ENCODE measurements around the gene FAR2. TPM values are rescaled to one million over a fixed set of nuclear protein-coding genes. Genes with fewer than 3 reads are reported as not detected.

FAR2 gene
- total and polyA plus RNA-seq, 2 of the 13 experiments (the other 11 are each of a cell fraction or from before 2014, with no cell fraction given): not detected

DNA sequence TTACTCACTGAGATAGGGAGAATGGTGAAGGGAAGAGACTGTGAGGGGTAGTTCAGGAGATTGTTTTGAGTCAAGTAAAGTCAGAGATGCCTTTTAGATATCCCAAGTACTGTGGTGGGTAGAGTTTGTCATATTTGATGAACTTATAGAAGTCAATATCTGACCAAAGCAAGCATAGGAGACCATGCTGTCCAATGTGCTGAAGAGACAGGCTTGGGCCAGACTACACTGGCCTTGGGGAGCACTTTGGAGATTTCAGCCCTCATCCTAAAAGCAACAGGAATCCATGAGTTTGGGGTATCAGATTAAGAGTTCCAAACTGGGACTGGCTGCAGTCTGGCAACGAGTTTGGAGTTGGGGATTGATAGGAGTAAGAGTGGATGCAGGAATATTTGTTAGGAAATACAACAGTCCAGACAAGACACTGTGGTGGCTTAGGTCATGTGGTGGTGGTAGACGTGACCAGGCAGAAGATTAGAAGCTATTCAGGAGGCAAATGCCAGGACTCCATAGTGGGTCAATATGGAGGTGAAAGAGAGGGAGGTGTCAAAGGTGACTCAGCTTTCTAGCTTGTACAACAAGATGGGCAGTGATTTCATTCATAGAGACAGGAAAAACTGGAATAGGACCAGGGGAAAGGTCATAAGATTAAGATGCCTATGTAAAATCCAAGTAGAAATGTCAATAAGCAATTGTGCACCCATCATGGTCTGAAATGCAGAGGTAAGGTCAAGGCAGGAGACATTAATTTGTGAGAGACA lies 81.9 kb downstream of the FAR2 start:
- ChIA-PET POLR2A (no interaction called here), CTCF (ENCODE audit: low intra/inter-chr PET ratio, low total read pairs) (no interaction called here)
- no peak overlapping the region for H3K4me2 ChIP-seq (ENCODE audit: low read depth, low read length)
- TF ChIP-seq RAD21 (CRISPR knock-in tag; IDR thresholded peaks at IDR 0.05) (no peak), MAFK (conservative IDR thresholded peaks at IDR 0.05 in 1 of 2, IDR thresholded peaks at IDR 0.05 in 1 of 2; ENCODE audit: low read length in 2 of 2) (no peak), KMT2B (CRISPR knock-in tag; IDR thresholded peaks at IDR 0.05) (no peak), ZNF672 (CRISPR knock-in tag; IDR thresholded peaks at IDR 0.05) (no peak), MTF1 (CRISPR knock-in tag; IDR thresholded peaks at IDR 0.05) (no peak), TEAD3 (CRISPR knock-in tag; optimal IDR thresholded peaks at IDR 0.05; ENCODE audit: borderline replicate concordance) (no peak), ZNF501 (CRISPR knock-in tag; IDR thresholded peaks at IDR 0.05) (no peak), CAMTA2 (CRISPR knock-in tag; IDR thresholded peaks at IDR 0.05; ENCODE audit: borderline replicate concordance) (no peak)
- H3K79me2 ChIP-seq (ENCODE audit: insufficient read depth, low read length): no peaks in the 10 kb centered on the region
- ATAC-seq (no peak), FAIRE-seq (no peak), DNase-seq (ENCODE audit: low spot score) (no peak)
- in situ Hi-C loops (cut with HindIII; ENCODE audit: extremely low pct_ligation_motif_present, low pct_unique_long_range_greater_than_20kb): no loop called here
- no peak overlapping the region for H2AFZ ChIP-seq (ENCODE audit: low read length)
- intact Hi-C loops (cut with micrococcal nuclease; ENCODE audit: unreplicated experiment): no loop called here
- H3K27me3 ChIP-seq (ENCODE audit: control insufficient read depth in 1 of 2, insufficient read depth in 2 of 2, low read length in 2 of 2): no peaks in the 10 kb centered on the region
- WGBS (ENCODE audit: low lambda C conversion rate): 3% methylated on average over 2 of the region's 2 CpGs
- no peaks in the 10 kb centered on the region for H3K4me1 ChIP-seq (ENCODE audit: insufficient read depth, low read length)
- BruUV-seq (replicated peaks): no TSS peak
- H3K9me3 ChIP-seq (ENCODE audit: low read length): no peaks in the 10 kb centered on the region
- H4K20me1 ChIP-seq (ENCODE audit: insufficient read depth, low read length): no peaks in the 10 kb centered on the region
- no peak overlapping the region for H3K4me3 ChIP-seq (replicated peaks in 1 of 3; ENCODE audit: insufficient read depth in 1 of 3, low read depth in 2 of 3, low read length in 3 of 3)
- no peak overlapping the region for H3K27ac ChIP-seq (ENCODE audit: extremely low read length, insufficient read depth, low read length)
- H3K36me3 ChIP-seq (replicated peaks in 1 of 2; ENCODE audit: control insufficient read depth in 1 of 2, insufficient read depth in 2 of 2, low read length in 2 of 2): no peaks in the 10 kb centered on the region
- no peak overlapping the region for H3K9ac ChIP-seq (ENCODE audit: insufficient read depth, low read depth, low read length)

DNA sequence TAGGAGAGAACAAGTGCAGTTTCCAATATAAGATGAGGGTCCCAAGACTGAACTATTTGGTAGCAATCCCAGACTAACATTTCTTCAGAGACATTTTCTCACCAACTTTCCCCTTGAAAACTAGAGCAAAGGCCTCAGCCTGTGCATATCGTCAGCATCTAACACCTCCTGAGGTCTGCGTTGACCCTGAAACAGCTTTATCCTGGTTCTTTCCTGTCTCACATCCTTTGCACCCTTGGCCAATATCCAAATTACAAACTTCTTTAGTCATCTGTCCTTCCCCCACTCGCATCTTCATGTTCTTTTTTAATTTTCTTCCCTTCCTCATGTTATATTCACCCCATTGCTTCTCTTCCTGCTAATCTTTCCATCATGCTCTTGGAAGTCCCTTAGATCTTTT lies 83.0 kb downstream of the FAR2 start:
- WGBS (ENCODE audit: low lambda C conversion rate): 0% methylated on average over 3 of the region's 3 CpGs
- no peaks in the 10 kb centered on the region for H3K9me3 ChIP-seq (ENCODE audit: low read length)
- FAIRE-seq (no peak), DNase-seq (ENCODE audit: low spot score) (no peak), ATAC-seq (no peak)
- H3K27ac ChIP-seq (ENCODE audit: extremely low read length, insufficient read depth, low read length): no peak overlapping the region
- H4K20me1 ChIP-seq (ENCODE audit: insufficient read depth, low read length): no peaks in the 10 kb centered on the region
- intact Hi-C loops (cut with micrococcal nuclease; ENCODE audit: unreplicated experiment) (no loop called here), in situ Hi-C loops (cut with HindIII; ENCODE audit: extremely low pct_ligation_motif_present, low pct_unique_long_range_greater_than_20kb) (no loop called here)
- BruUV-seq (replicated peaks): no TSS peak
- H3K4me3 ChIP-seq (replicated peaks in 1 of 3; ENCODE audit: insufficient read depth in 1 of 3, low read depth in 2 of 3, low read length in 3 of 3): no peak overlapping the region
- H3K36me3 ChIP-seq (replicated peaks in 1 of 2; ENCODE audit: control insufficient read depth in 1 of 2, insufficient read depth in 2 of 2, low read length in 2 of 2): no peaks in the 10 kb centered on the region
- H3K27me3 ChIP-seq (ENCODE audit: control insufficient read depth in 1 of 2, insufficient read depth in 2 of 2, low read length in 2 of 2): no peaks in the 10 kb centered on the region
- no peak overlapping the region for H3K4me2 ChIP-seq (ENCODE audit: low read depth, low read length)
- no peak overlapping the region for H3K9ac ChIP-seq (ENCODE audit: insufficient read depth, low read depth, low read length)
- no peaks in the 10 kb centered on the region for H3K79me2 ChIP-seq (ENCODE audit: insufficient read depth, low read length)
- H3K4me1 ChIP-seq (ENCODE audit: insufficient read depth, low read length): no peaks in the 10 kb centered on the region
- ChIA-PET POLR2A (no interaction called here), CTCF (ENCODE audit: low intra/inter-chr PET ratio, low total read pairs) (no interaction called here)
- no peak overlapping the region for H2AFZ ChIP-seq (ENCODE audit: low read length)
- TF ChIP-seq ZNF225 (CRISPR knock-in tag; IDR thresholded peaks at IDR 0.05): no peak
- TF ChIP-seq SP1 (IDR thresholded peaks at IDR 0.05): no peak
- no peak for TF ChIP-seq SP1 (CRISPR knock-in tag; IDR thresholded peaks at IDR 0.05)
- TF ChIP-seq ZSCAN21 (CRISPR knock-in tag; IDR thresholded peaks at IDR 0.05; ENCODE audit: borderline replicate concordance): no peak
- no peak for TF ChIP-seq ZNF816 (CRISPR knock-in tag; IDR thresholded peaks at IDR 0.05; ENCODE audit: borderline replicate concordance)
- TF ChIP-seq IRX3 (CRISPR knock-in tag; IDR thresholded peaks at IDR 0.05; ENCODE audit: borderline replicate concordance, low read depth): no peak
- no peak for TF ChIP-seq ZNF383 (CRISPR knock-in tag; IDR thresholded peaks at IDR 0.05; ENCODE audit: borderline replicate concordance)
- no peak for TF ChIP-seq NFATC3 (CRISPR knock-in tag; IDR thresholded peaks at IDR 0.05)
- no peak for TF ChIP-seq HOXA3 (CRISPR knock-in tag; IDR thresholded peaks at IDR 0.05)
